ENCODE data around the gene GALNT17.

DNA sequence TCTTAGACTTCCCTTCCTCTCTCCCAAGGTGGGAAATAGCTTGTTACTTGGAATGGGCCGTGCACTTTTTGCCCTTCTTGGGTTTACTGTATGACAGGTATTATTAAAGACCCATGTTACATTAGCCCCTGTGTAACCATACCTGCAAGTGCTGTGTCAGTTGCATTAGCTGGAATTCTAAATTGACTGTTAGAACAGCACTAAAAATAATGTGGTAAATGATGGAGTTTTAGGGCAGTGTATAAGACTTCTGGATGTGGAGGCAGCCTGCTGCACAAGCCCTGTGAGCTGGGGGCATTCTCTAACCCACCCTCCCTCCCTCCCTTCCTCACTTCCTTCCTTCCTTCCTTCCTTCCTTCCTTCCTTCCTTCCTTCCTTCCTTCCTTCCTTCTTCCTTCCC is 52.7 kb downstream of the GALNT17 start:
- TF ChIP-seq, protein P1, sequence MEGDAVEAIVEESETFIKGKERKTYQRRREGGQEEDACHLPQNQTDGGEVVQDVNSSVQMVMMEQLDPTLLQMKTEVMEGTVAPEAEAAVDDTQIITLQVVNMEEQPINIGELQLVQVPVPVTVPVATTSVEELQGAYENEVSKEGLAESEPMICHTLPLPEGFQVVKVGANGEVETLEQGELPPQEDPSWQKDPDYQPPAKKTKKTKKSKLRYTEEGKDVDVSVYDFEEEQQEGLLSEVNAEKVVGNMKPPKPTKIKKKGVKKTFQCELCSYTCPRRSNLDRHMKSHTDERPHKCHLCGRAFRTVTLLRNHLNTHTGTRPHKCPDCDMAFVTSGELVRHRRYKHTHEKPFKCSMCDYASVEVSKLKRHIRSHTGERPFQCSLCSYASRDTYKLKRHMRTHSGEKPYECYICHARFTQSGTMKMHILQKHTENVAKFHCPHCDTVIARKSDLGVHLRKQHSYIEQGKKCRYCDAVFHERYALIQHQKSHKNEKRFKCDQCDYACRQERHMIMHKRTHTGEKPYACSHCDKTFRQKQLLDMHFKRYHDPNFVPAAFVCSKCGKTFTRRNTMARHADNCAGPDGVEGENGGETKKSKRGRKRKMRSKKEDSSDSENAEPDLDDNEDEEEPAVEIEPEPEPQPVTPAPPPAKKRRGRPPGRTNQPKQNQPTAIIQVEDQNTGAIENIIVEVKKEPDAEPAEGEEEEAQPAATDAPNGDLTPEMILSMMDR (conservative IDR thresholded peaks at IDR 0.05) = no peak
- TF ChIP-seq EZH2 (IDR thresholded peaks at IDR 0.05; ENCODE audit: low read depth) = no peak
